ENCODE data around the gene RPL7A. TPM values are rescaled to one million over a fixed set of nuclear protein-coding genes. Genes with fewer than 3 reads are reported as not detected.

Gene RPL7A
- total and polyA plus RNA-seq, 2 donors from 2014 or later = 1,502 to 2,097 TPM

- Histone ChIP-seq H3K9me3 (ENCODE audit: control insufficient read depth in 2 of 3, insufficient read depth in 1 of 3, low read length in 3 of 3) (no peaks in the 10 kb centered on the region), H3K9ac (ENCODE audit: low read length in 3 of 3) (no peak overlapping the region), H3K27me3 (ENCODE audit: control insufficient read depth, insufficient read depth, low read length) (no peaks in the 10 kb centered on the region), H3K4me1 (ENCODE audit: control insufficient read depth in 2 of 3, insufficient read depth in 2 of 3, low read depth in 1 of 3, low read length in 3 of 3) (peaks cover 0 to 25% (median 4%) of the 10 kb centered on the region in 3 donors), H3K27ac (ENCODE audit: low read depth in 2 of 2, low read length in 2 of 2) (no peak overlapping the region), H3K4me3 (ENCODE audit: low read length in 3 of 3) (no peak overlapping the region), H3K36me3 (ENCODE audit: control insufficient read depth in 2 of 3, insufficient read depth in 3 of 3, low read length in 3 of 3) (peaks cover 8 to 30% (median 19%) of the 10 kb centered on the region in 3 donors)
- intact Hi-C loops (cut with DNase I) = no loop called here
- TF ChIP-seq CTCF (IDR thresholded peaks at IDR 0.05; ENCODE audit: borderline replicate concordance, extremely low read depth, insufficient read depth) = no peak
- FAIRE-seq (no peak), DNase-seq (peak in 1 of 5 donors; percentile 45)
These were observed 6.7 kb downstream of the RPL7A start for GRCh38 chr9:133354766-133355165.

- no peaks in the 10 kb centered on the region for H3K9me3 ChIP-seq (ENCODE audit: control insufficient read depth in 2 of 3, insufficient read depth in 1 of 3, low read length in 3 of 3)
- TF ChIP-seq CTCF (IDR thresholded peaks at IDR 0.05; ENCODE audit: borderline replicate concordance, extremely low read depth, insufficient read depth) = peak; percentile 1
- FAIRE-seq (no peak), DNase-seq (peak in 2 of 5 donors; percentile 22 to 33)
- no peak overlapping the region for H3K27ac ChIP-seq (ENCODE audit: low read depth in 2 of 2, low read length in 2 of 2)
- peak overlapping the region; percentile 84 to 90 (median 88) for H3K4me3 ChIP-seq (ENCODE audit: low read length in 3 of 3)
- no peaks in the 10 kb centered on the region for H3K27me3 ChIP-seq (ENCODE audit: control insufficient read depth, insufficient read depth, low read length)
- intact Hi-C loops (cut with DNase I) = no loop called here
- H3K4me1 ChIP-seq (ENCODE audit: control insufficient read depth in 2 of 3, insufficient read depth in 2 of 3, low read depth in 1 of 3, low read length in 3 of 3) = peaks cover 0 to 25% (median 4%) of the 10 kb centered on the region in 3 donors
- peak overlapping the region; percentile 63 to 83 (median 64) for H3K9ac ChIP-seq (ENCODE audit: low read length in 3 of 3)
- peaks cover 5 to 29% (median 11%) of the 10 kb centered on the region in 3 donors for H3K36me3 ChIP-seq (ENCODE audit: control insufficient read depth in 2 of 3, insufficient read depth in 3 of 3, low read length in 3 of 3)
These were observed 7.9 kb downstream of the RPL7A start for GRCh38 chr9:133355881-133356357.

DNA sequence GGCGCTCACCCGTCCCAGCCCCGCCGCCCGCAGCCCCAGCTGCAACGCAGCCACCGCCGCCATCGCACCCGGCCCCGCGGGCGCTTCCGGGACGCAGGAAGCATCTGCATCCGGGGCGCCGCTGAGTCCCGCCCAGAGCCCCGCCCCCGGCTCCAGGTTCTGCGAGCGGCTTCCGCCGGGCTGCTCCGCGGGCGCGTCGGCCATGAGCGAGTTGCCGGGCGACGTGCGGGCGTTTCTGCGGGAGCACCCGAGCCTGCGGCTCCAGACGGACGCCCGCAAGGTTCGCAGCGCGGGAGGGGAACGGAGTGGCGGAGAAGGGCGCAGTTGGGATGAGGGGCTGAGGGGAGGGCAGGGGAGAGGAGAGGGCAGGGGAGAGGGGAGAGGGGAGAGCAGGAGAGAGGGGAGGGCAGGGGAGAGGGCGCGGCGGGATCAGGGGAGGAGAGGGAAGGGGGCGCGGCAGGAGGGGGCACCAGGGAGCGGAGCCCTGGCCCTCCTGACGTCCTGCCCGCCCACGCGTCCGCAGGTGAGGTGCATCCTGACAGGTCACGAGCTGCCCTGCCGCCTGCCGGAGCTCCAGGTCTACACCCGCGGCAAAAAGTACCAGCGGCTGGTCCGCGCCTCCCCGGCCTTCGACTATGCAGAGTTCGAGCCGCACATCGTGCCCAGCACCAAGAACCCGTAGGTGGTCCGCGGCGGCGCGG is 8.5 kb downstream of the RPL7A start, which contains the start of the genes SURF1 and SURF2:
SURF1 (minus strand) TSS at position 97 of the 701 bp plus-strand sequence; CDS start at position 63, 34 bp downstream.
SURF2 (plus strand) TSS at position 160 of the 701 bp plus-strand sequence; CDS start at position 203, 43 bp downstream.
- Histone ChIP-seq H3K4me1 (ENCODE audit: control insufficient read depth in 2 of 3, insufficient read depth in 2 of 3, low read depth in 1 of 3, low read length in 3 of 3) (peaks cover 0 to 25% (median 4%) of the 10 kb centered on the region in 3 donors), H3K9me3 (ENCODE audit: control insufficient read depth in 2 of 3, insufficient read depth in 1 of 3, low read length in 3 of 3) (no peaks in the 10 kb centered on the region), H3K9ac (ENCODE audit: low read length in 3 of 3) (peak within 1 kb of the TSS; percentile 63 to 83 (median 64)), H3K27me3 (ENCODE audit: control insufficient read depth, insufficient read depth, low read length) (no peaks in the 10 kb centered on the region), H3K27ac (ENCODE audit: low read depth in 2 of 2, low read length in 2 of 2) (peak within 1 kb of the TSS; percentile 60 to 74), H3K4me3 (ENCODE audit: low read length in 3 of 3) (peak within 1 kb of the TSS; percentile 84 to 90 (median 88)), H3K36me3 (ENCODE audit: control insufficient read depth in 2 of 3, insufficient read depth in 3 of 3, low read length in 3 of 3) (peaks cover 5 to 30% (median 10%) of the 10 kb centered on the region in 3 donors)
- FAIRE-seq (no peak), DNase-seq (peak; percentile 89 to 96 (median 92))
- intact Hi-C loops (cut with DNase I) = no loop called here
- TF ChIP-seq CTCF (IDR thresholded peaks at IDR 0.05; ENCODE audit: borderline replicate concordance, extremely low read depth, insufficient read depth) = no peak

Data from kidney (tissue), 14 donors.